SIG-M5 (cell line): ENCODE data around the gene PSMB7.

Experiments used
- DNase-seq: peaks from one replicate; lab custom pipeline; 2025; lab: John Stamatoyannopoulos, UW

PSMB7 gene

DNA sequence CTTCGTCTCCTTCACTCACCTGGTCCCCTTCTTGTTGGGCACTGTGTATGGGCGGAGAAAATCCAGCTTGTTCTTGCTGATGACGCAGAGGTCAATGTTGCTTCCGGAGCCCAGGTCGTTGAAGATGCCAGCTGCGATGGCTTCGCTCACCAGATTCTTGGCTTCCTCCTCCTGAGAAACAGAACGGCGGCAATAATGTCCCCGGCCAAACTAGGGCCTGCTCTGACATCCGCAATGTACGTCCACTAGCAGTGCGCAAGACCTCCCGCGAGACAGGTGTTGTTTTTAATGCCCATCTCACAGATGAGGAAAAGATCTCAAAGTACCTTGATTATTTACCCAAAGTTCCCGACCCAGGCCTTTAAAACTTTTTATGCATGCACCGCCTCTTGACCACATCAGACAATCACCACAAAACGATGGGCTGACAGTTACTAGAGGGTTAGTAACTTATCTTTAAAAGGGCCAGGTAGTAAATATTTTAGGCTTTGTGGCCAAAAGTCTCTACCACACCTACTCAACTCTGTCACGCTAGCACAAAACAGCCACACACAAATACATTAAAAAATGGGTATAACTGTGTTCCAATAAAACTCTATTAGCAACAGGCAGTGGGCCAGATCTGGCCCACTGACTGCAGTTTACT lies 58.4 kb downstream of the PSMB7 start:
- DNase-seq: no peak

GRCh38 chr9:124355941-124356744 lies 59.1 kb downstream of the PSMB7 start:
- DNase-seq: no peak

DNA sequence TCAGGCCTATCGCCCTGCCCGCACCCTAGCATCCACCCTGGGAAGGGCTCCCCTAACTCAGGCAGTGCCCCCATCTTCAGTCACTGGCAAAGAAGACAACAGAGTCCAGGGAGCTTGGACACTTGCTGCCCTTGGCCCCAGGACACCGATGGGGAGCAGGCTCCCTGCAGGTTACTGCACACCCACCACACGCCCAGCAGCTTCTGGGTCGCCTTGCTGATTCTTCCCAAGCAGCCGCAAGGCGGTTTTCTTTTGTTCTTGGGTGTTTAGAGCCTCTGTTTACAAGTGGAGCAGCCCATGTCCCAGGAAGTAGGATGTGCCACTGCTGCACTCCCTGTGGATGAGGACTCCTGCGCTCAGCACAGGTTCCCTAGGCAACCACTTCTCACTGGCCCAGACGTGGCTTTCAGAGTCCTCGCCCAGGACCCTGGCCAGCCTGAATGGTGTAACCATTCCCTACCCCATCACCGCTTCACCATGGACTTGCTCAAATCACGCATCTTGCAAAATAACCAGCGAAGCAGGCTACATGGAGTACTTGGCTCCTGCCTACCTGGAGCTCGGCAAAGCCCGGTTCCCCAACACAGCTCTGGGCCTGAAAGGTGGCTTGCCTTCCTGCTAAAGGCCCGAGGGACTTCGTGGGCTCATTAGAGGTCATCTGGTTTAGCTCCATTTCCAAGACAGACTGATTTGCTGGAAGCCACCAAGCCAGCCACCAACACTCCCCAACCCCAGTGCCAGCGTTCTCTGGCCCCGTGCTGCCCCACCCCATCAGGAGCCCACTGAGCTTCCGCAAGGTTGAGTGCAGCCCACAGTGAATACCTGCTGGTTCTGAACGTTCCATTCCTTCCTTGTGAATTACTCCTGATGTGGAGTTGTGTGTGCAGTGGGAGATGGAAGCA lies 60.0 kb downstream of the PSMB7 start:
- DNase-seq: no peak

DNA sequence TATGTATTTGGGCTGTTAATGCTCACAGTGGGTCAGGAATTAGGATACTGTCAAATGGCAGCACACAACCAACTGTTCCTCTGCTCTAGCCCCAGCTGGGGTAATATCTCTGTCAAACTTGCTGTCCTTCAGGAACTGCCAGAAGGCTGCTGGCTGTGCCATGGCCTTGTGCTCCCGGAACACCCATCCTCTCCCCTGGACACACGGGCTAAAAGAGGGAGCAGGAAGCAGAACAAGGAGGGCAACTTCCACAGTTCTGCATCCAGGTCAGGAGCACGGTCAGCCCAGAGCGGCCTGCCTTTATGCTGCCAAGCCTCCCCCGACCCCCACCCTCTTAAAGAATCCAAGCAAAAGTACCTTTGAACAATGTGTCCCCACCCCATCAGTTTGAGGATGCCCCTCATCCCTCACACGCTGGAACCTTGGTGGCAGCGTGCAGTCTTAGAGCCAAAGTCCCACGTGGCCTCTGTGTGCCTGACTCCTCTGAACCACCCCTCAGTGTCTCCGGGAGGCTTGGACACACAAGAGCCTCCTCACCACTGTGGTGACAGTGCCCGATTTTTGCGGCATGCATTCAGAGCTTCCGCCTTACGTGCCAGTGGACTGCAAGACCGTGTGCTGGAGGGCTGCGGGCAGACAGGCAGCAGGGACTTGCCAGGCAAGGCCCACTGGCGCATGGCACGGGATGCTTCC lies 60.8 kb downstream of the PSMB7 start:
- DNase-seq: no peak

GRCh38 chr9:124353811-124354274 lies 61.4 kb downstream of the PSMB7 start:
- DNase-seq: no peak

DNA sequence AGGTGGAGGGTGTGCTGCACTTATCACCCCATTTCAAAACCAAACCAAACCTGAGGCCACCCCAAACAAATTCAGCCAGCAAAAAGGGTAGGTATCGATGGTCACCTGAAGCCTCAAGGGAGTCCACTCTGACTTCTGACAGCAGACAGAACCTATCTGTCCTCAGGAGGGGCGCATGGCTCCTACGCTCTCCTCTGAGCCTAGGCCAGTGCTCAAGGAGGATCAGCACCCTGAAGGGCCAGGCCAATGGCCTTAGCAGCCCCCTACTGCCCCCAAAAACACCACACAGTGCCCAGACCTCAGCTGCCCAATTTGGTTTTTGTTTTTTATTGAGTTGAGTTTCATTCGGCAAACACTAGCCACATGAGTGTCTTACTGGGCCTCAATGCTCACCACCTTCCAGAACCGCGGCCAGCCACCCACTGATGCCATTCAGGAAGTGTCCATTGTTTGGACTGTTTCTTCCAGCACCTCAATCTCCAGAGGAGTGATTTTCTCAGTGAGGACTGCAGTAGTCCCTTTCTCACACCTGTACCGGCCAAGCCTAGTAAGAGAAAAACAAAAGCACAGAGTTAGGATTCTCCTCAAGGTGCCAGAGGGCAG lies 62.0 kb downstream of the PSMB7 start:
- no peak for DNase-seq

DNA sequence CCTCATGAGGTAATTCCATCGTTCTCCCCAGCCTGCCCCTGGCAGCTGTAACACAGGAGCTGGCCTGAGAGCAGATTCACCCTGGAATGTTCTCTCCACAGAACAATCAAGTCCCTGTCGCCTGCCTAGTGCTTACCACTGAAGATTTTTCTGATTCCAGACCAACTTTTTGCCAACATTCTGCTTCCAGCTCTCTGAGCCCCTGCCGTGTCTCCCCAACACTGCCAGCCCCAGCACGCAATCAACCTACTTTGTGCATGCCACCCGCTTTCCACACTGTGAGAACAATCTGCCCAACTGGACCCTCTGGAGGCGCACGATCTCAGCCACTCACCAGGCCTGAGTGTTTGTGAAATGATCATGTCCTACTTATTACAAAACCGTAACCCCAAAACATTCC lies 62.6 kb downstream of the PSMB7 start:
- DNase-seq: no peak

GRCh38 chr9:124351672-124352468 lies 63.4 kb downstream of the PSMB7 start:
- DNase-seq: no peak

- no peak for DNase-seq
Observed at GRCh38 chr9:124350494-124351263, 64.6 kb downstream of the PSMB7 start.

DNA sequence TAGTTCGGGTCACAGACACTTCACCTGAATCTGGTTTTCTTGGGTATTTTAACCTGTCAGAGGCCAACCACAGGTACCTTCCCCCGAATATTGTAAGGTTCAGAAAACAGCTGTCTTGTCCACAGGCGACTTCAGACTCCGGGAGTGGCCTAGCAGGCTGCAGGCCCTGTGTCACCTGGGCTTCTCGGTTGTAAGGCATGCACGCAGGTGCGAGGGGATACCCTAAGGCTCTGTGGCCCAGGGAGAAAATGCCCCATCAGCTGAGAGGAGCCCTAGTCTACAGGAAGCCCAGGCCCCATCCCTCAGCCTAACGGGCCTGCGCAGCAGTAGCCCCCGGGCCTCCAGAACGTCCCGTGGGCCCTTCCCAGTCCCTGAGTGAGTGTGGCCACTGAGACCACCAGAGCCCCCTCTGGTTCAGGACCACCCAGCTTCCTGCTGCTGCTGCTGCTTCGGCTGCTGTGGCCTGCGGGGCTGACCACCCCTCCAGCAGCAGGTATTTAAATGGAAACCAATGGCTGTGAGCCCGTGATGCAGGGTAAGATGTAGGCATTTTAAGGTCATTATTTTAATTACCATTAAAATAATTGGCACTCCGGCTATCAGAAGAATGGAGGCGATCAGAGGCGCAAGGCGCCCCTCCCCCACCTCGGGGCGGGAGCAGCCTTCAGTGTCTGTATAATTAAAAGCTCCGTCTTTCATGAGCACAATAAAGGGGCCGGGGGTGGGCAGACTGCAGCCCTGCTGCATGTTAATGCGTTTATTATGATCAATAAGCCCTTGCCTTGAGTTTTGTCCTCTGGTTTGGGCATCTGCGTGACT lies 65.4 kb downstream of the PSMB7 start:
- DNase-seq: no peak

DNA sequence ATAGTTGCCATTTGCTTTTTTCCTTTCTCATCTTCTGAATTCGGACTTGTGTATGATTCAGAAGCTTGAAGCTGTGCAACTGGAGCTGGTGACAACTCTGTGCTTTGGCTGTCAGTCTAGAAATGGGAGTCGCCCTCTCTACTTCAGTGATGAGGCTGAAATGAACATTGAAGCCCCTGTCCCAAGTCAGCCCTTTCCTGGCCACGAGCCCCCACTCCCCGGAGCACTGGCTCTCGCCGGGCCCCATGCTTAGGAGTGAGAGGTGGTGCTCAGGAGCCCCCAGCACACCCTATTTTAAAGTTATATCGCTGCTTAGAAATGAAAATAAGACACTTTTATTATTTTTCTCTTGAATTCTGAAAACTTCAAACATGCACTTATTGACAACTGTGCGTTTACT lies 66.0 kb downstream of the PSMB7 start:
- DNase-seq: no peak

DNA sequence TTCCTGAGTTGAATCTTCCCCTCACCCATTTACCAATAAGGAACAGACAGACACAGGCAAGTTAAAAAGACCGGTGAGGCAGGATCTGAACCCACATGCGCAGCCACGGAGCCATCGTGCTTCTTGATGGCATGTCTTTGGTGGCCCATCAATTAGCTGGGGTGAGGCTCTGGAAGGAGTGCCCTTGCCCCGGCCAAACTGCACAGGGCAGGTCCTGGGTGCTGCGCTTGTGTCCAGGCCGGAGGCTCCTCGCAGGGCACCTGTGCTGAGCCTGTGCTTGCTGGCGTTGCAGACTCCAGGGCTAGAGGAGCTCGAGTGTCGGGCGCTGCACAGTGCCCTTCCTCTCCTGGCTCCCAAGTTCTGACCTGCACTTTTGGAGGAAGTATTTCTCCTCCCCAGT lies 66.4 kb downstream of the PSMB7 start:
- no peak for DNase-seq

DNA sequence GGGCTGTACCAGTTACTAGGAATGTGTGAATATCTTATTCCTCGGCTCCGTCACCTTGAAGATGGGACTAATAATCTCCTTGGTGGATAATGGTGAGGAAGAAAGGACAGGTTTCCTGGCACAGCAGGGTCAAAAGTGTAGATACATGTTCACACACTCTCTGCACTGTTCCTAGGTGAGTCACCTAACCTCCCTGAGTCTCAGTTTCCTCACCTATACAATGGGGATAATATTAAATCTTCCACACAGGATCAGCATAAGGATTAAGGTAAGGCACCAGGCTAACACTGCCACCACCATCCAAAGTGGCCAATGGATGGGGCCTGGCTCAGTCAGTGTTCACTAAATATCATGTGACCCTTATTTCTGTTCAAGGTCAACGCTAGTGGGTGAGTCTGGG lies 66.9 kb downstream of the PSMB7 start:
- DNase-seq: no peak

DNA sequence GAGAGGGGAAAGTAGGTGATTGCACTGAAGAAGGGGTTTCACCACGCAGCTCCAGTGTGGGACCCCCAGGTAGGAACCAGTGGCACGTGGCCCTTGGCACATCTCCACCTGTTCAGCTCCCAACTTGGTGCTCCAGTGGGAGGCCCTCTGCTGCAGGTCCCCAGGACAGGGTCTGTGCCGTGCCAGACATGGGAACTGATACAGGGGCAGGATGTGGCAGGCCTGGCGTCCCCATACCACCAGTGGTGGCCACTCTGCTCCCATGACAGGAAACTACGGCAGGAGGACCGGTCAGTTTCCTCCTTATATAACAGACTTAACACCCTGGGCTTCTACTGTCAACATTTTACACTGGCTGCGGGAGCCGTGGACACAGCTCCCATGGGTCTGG lies 67.3 kb downstream of the PSMB7 start:
- DNase-seq: no peak

DNA sequence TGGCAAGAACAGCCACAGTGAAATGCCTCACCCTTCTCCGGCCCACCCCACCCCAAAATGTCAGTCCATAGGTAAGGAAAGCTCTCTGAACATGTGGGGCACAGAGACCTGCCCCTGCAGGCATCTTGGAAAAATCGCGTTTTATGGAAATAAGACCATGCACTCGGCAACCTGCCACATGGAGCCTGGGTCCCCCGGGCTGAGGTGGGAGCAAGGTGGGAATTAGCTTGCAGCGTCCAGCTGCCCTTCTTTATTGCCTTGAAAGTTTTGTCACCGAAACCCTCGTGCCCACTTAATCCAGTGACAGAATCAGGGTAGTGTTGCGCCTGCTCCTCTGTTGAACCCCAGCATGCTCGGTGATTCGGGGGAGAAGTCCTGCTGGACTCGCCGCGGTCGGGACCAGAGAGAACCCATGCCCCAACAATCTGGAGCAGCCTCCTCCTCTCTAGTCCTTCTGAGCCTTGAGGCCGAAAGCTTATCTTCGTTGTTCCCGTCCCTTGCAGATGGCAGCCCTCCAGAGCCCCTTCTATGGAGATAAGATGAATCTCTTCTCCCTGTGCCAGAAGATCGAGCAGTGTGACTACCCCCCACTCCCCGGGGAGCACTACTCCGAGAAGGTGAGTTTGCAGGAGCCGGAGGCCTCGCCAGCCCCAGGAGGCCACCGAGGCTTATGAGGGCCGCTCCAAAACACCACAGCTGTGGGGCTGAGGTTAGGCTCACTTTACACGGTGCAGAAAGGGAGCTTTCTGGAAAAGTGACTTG lies 67.9 kb downstream of the PSMB7 start:
- no peak for DNase-seq

DNA sequence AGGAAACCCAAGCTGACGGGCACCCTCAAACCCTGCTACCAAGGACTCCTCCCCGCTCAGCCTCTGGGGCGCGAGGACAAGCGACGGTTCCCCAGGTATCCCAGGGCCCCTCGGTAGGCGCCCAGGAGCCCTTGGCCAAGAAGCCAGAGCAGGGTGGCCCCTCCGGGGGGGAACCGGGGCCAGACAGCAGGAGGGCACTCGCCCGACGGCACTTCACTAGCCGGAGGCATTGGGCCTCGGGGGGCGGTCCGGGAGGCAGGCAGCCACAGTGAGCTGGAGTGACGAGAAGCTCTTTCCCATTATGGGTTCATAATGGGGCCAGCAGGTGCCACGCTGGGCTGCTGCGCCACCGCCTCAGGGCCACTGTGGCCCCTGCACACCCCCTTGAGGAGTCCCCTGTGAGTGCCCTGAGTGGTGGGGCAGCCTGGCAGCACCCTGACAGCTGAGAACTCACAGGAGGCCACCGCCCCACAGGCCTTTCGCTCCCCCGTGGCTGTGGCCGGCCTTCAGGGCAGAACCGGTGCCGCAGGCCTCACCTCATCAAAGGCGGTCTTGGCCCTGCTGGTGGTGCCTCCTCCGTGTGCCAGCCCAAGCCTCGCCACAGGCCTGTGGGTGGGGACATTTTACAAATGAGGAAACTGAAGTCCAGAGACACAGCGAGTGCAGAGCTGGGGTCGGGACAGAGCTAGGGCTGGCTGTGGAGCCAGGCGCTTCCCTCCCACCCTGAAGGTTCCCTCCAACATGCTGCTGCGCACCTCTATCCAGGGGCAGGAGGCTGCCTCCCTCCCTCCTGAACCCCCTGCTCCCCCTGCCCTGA lies 68.7 kb downstream of the PSMB7 start:
- no peak for DNase-seq

- DNase-seq: no peak
Observed at GRCh38 chr9:124345751-124346281, 69.4 kb downstream of the PSMB7 start.
